Activated CD4-positive, alpha-beta memory T cell treated with anti-CD3 and anti-CD28 coated beads for 36 hours (primary cell): Measurements from ENCODE around the gene NIPAL4. TPM values are rescaled to one million over a fixed set of nuclear protein-coding genes. Genes with fewer than 3 reads are reported as not detected.
A peak's percentile ranks its signal among the peaks of the same experiment; 100 is the strongest.

ENCODE experiments used
- CTCF ChIA-PET: fragments of 350-600 bp; sonication (Branson Sonifier 250); formaldehyde crosslinking; loops from one replicate; lab custom pipeline; 2021; ENCODE audit warnings: antibody characterized with exemption, inconsistent platforms; lab: Charles Lee
- POLR2A ChIA-PET: fragments of 350-600 bp; sonication (Branson Sonifier 250); formaldehyde crosslinking; loops from one replicate; lab custom pipeline; 2021; ENCODE audit warnings: antibody characterized with exemption; lab: Charles Lee
- DNase-seq: peaks from one replicate; pipeline ENCODE4 v3.0.0-alpha.2; 2020
- H3K27ac Mint-ChIP-seq: one replicate; pipeline ENCODE4 v1.8.0; 2021; ENCODE audit warnings: mixed read lengths
- H3K27me3 Mint-ChIP-seq: one replicate; pipeline ENCODE4 v1.8.0; 2021; ENCODE audit warnings: mixed read lengths
- H3K36me3 Mint-ChIP-seq: one replicate; pipeline ENCODE4 v1.8.0; 2021; ENCODE audit warnings: mixed read lengths
- H3K4me1 Mint-ChIP-seq: one replicate; pipeline ENCODE4 v1.8.0; 2021; ENCODE audit warnings: low read depth, mixed read lengths
- H3K4me3 Mint-ChIP-seq: one replicate; pipeline ENCODE4 v1.8.0; 2021; ENCODE audit warnings: mild to moderate bottlenecking, mixed read lengths
- H3K9me3 Mint-ChIP-seq: one replicate; pipeline ENCODE4 v1.8.0; 2021; ENCODE audit warnings: mixed read lengths
- intact Hi-C: fragments of 100-400 bp; cut with micrococcal nuclease; formaldehyde crosslinking; loops from one replicate; pipeline ENCODE4 v1.15.1; 2023
- total RNA-seq, 2 experiments: library from RNA; stranded (reverse); gene quantifications; one replicate each; pipeline ENCODE4 v1.2.3, GENCODE V29; 2021

The NIPAL4 gene
- total RNA-seq, 2 experiments from 2014 or later = 2.5 to 2.9 TPM

- intact Hi-C loops = no loop called here
- no peak for DNase-seq
- H3K27me3 Mint-ChIP-seq = no peaks in the 10 kb centered on the region
- peak overlapping the region; percentile 4 for H3K27ac Mint-ChIP-seq
- peaks cover 83% of the 10 kb centered on the region for H3K36me3 Mint-ChIP-seq
- H3K4me1 Mint-ChIP-seq = peaks cover 44% of the 10 kb centered on the region
- CTCF ChIA-PET = no interaction called here
- H3K9me3 Mint-ChIP-seq = no peaks in the 10 kb centered on the region
- H3K4me3 Mint-ChIP-seq = no peak overlapping the region
- POLR2A ChIA-PET = interaction anchor here (1.1 kb wide), 1 partner anchor 37 kb away, joined by 3 read pairs; no protein-coding TSS in a partner anchor
Observed at GRCh38 chr5:157509093-157509492, 49.1 kb downstream of the NIPAL4 start.

- DNase-seq = no peak
- CTCF ChIA-PET = no interaction called here
- Mint-ChIP-seq H3K36me3 (peaks cover 80% of the 10 kb centered on the region), H3K4me3 (no peak overlapping the region), H3K4me1 (peaks cover 44% of the 10 kb centered on the region), H3K9me3 (no peaks in the 10 kb centered on the region), H3K27ac (peak overlapping the region; percentile 58), H3K27me3 (no peaks in the 10 kb centered on the region)
- intact Hi-C loops = no loop called here
- POLR2A ChIA-PET = interaction anchor here (0.8 to 1.1 kb wide), 2 partner anchors 37 to 59 kb away, joined by 3 read pairs; no protein-coding TSS in a partner anchor
Observed at GRCh38 chr5:157509587-157509986, 49.6 kb downstream of the NIPAL4 start.

GRCh38 chr5:157510682-157511081 is 50.7 kb downstream of the NIPAL4 start:
- peaks cover 46% of the 10 kb centered on the region for H3K4me1 Mint-ChIP-seq
- intact Hi-C loops = no loop called here
- no peak for DNase-seq
- CTCF ChIA-PET = no interaction called here
- peaks cover 79% of the 10 kb centered on the region for H3K36me3 Mint-ChIP-seq
- POLR2A ChIA-PET = no interaction called here
- no peak overlapping the region for H3K27ac Mint-ChIP-seq
- no peak overlapping the region for H3K4me3 Mint-ChIP-seq
- H3K9me3 Mint-ChIP-seq = no peaks in the 10 kb centered on the region
- H3K27me3 Mint-ChIP-seq = no peaks in the 10 kb centered on the region

GRCh38 chr5:157511651-157512644 is 51.9 kb downstream of the NIPAL4 start:
- peaks cover 47% of the 10 kb centered on the region for H3K4me1 Mint-ChIP-seq
- H3K36me3 Mint-ChIP-seq = peaks cover 74% of the 10 kb centered on the region
- intact Hi-C loops = no loop called here
- ChIA-PET CTCF (no interaction called here), POLR2A (interaction anchor here (1.2 kb wide), 1 partner anchor 22 kb away, joined by 3 read pairs; no protein-coding TSS in a partner anchor)
- no peak overlapping the region for H3K4me3 Mint-ChIP-seq
- H3K27ac Mint-ChIP-seq = no peak overlapping the region
- DNase-seq = peak; percentile 77
- no peaks in the 10 kb centered on the region for H3K27me3 Mint-ChIP-seq
- no peaks in the 10 kb centered on the region for H3K9me3 Mint-ChIP-seq

GRCh38 chr5:157513182-157513581 is 53.2 kb downstream of the NIPAL4 start:
- POLR2A ChIA-PET = interaction anchor here (1.2 kb wide), 1 partner anchor 21 kb away, joined by 3 read pairs; no protein-coding TSS in a partner anchor

GRCh38 chr5:157514974-157515373 is 55.0 kb downstream of the NIPAL4 start:
- no peak overlapping the region for H3K27ac Mint-ChIP-seq
- H3K4me1 Mint-ChIP-seq = peaks cover 40% of the 10 kb centered on the region
- ChIA-PET POLR2A (no interaction called here), CTCF (interaction anchor here (0.6 kb wide), 1 partner anchor 228 kb away, joined by 3 read pairs; no protein-coding TSS in a partner anchor)
- no peak for DNase-seq
- H3K9me3 Mint-ChIP-seq = no peaks in the 10 kb centered on the region
- intact Hi-C loops = no loop called here
- peaks cover 73% of the 10 kb centered on the region for H3K36me3 Mint-ChIP-seq
- H3K4me3 Mint-ChIP-seq = no peak overlapping the region
- no peaks in the 10 kb centered on the region for H3K27me3 Mint-ChIP-seq

More at GRCh38 chr5:157513182-157513581, 53.2 kb downstream of the NIPAL4 start:
- Mint-ChIP-seq H3K27me3 (no peaks in the 10 kb centered on the region), H3K36me3 (peaks cover 75% of the 10 kb centered on the region), H3K4me1 (peaks cover 43% of the 10 kb centered on the region), H3K27ac (no peak overlapping the region), H3K9me3 (no peaks in the 10 kb centered on the region), H3K4me3 (no peak overlapping the region)
- no peak for DNase-seq
- intact Hi-C loops = no loop called here
- CTCF ChIA-PET = no interaction called here

GRCh38 chr5:157516006-157516405 is 56.0 kb downstream of the NIPAL4 start:
- Mint-ChIP-seq H3K4me1 (peaks cover 42% of the 10 kb centered on the region), H3K27ac (peak overlapping the region; percentile 49), H3K4me3 (no peak overlapping the region), H3K27me3 (no peaks in the 10 kb centered on the region), H3K9me3 (no peaks in the 10 kb centered on the region), H3K36me3 (peaks cover 72% of the 10 kb centered on the region)
- peak; percentile 68 for DNase-seq
- CTCF ChIA-PET = interaction anchor here (0.9 to 2.2 kb wide), 2 partner anchors 92 to 227 kb away, joined by 3 to 10 read pairs; partner anchors contain the start of gene LSM11
- intact Hi-C loops = loop anchor here (2.0 kb wide), 1 partner anchor 25 kb away; no protein-coding TSS in a partner anchor
- POLR2A ChIA-PET = interaction anchor here (0.7 to 1.4 kb wide), 3 partner anchors 8 to 26 kb away, joined by 3 to 4 read pairs (median 3); no protein-coding TSS in a partner anchor

- ChIA-PET POLR2A (interaction anchor here (0.7 to 1.4 kb wide), 3 partner anchors 9 to 25 kb away, joined by 3 to 4 read pairs (median 3); no protein-coding TSS in a partner anchor), CTCF (interaction anchor here (0.6 to 2.2 kb wide), 4 partner anchors 46 to 227 kb away, joined by 3 to 10 read pairs (median 3); partner anchors contain the start of gene LSM11)
- Mint-ChIP-seq H3K9me3 (no peaks in the 10 kb centered on the region), H3K4me1 (peaks cover 39% of the 10 kb centered on the region), H3K27me3 (no peaks in the 10 kb centered on the region), H3K4me3 (peak overlapping the region; percentile 7), H3K36me3 (peaks cover 69% of the 10 kb centered on the region), H3K27ac (peak overlapping the region; percentile 55)
- intact Hi-C loops = loop anchor here (2.0 kb wide), 1 partner anchor 24 kb away; no protein-coding TSS in a partner anchor
- DNase-seq = no peak
Observed at GRCh38 chr5:157516626-157517325, 56.8 kb downstream of the NIPAL4 start.

- intact Hi-C loops = no loop called here
- no peak overlapping the region for H3K27ac Mint-ChIP-seq
- POLR2A ChIA-PET = interaction anchor here (0.7 to 1.0 kb wide), 2 partner anchors 22 to 89 kb away, joined by 3 read pairs; no protein-coding TSS in a partner anchor
- H3K27me3 Mint-ChIP-seq = no peaks in the 10 kb centered on the region
- CTCF ChIA-PET = interaction anchor here (0.9 to 1.0 kb wide), 2 partner anchors 26 to 224 kb away, joined by 3 to 6 read pairs; partner anchors contain the start of gene LSM11
- no peak overlapping the region for H3K4me3 Mint-ChIP-seq
- H3K4me1 Mint-ChIP-seq = peaks cover 29% of the 10 kb centered on the region
- no peaks in the 10 kb centered on the region for H3K9me3 Mint-ChIP-seq
- peaks cover 59% of the 10 kb centered on the region for H3K36me3 Mint-ChIP-seq
- peak; percentile 46 for DNase-seq
Observed at GRCh38 chr5:157518963-157519362, 59.0 kb downstream of the NIPAL4 start.

GRCh38 chr5:157519579-157520253 is 59.7 kb downstream of the NIPAL4 start:
- ChIA-PET CTCF (interaction anchor here (0.9 to 1.2 kb wide), 2 partner anchors 25 to 224 kb away, joined by 3 to 4 read pairs; partner anchors contain the start of gene LSM11), POLR2A (interaction anchor here (0.7 to 1.3 kb wide), 2 partner anchors 20 to 88 kb away, joined by 3 read pairs; no protein-coding TSS in a partner anchor)
- Mint-ChIP-seq H3K4me1 (peaks cover 29% of the 10 kb centered on the region), H3K27me3 (no peaks in the 10 kb centered on the region), H3K9me3 (no peaks in the 10 kb centered on the region), H3K4me3 (no peak overlapping the region), H3K27ac (no peak overlapping the region), H3K36me3 (peaks cover 56% of the 10 kb centered on the region)
- no peak for DNase-seq
- intact Hi-C loops = no loop called here
